ENCODE results near the gene CYP2W1. TPM values are rescaled to one million over a fixed set of nuclear protein-coding genes. Genes with fewer than 3 reads are reported as not detected.

Gene CYP2W1
- total RNA-seq, 1 experiment from 2014 or later: not detected

DNA sequence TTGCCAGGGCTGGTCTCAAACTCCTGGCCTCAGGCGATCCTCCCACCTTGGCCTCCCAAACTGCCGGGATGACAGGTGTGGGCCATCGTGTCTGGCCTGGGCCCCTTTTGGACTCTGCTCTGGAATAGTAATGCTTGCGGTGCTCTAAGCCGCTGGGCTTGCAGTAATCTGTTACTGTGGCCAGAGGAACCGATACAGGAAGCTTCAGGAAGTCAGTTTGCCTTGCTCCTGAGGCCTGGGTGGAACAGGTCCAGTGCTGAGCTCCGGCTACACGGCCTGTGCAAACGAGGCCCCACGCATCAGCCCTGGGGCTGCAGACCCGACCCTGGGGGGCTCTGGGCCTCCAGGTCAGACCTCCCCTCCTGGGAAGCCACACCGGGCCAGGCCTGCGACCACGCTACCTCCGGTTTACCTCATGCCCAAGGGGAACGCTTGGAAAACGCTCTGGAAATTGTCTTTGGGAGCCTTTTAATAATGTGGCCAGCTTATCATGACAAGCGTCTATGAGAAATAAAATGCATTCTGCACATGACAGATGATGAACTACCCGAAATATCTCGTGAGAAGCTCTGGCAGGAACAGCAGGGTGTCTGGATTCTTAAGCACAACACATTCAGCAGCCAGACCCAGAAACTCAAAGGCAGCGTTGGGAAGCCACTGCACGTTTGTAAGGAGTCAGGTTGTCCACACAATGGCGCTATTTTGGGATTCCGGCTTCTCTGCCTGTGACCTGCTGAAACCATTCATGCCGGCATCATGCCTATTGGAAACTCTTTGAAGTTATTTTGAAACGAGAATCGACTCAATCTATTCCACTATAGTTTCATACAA is 18.4 kb upstream of the CYP2W1 start:
- BruUV-seq (replicated peaks): no TSS peak
- H3K9ac ChIP-seq (ENCODE audit: low read length): no peak overlapping the region
- no peaks in the 10 kb centered on the region for H3K9me2 ChIP-seq (ENCODE audit: insufficient read depth)
- ChIA-PET CTCF (no interaction called here), POLR2A (no interaction called here), RAD21 (ENCODE audit: low non-redundant PET in 1 of 2, low total read pairs in 2 of 2, uncharacterized antibody in 2 of 2, unreplicated experiment in 2 of 2) (no interaction called here)
- H3K4me3 ChIP-seq (replicated peaks in 1 of 2; ENCODE audit: low read depth in 1 of 2, low read length in 2 of 2): no peak overlapping the region
- H3K27me3 ChIP-seq (ENCODE audit: insufficient read depth, low read length): no peaks in the 10 kb centered on the region
- H4K20me1 ChIP-seq (ENCODE audit: insufficient read depth): no peaks in the 10 kb centered on the region
- H2AFZ ChIP-seq (ENCODE audit: low read depth, low read length, poor library complexity, severe bottlenecking): no peak overlapping the region
- no peak for DNase-seq (ENCODE audit: low read depth, low spot score)
- H3K4me1 ChIP-seq (ENCODE audit: control insufficient read depth in 1 of 2, insufficient read depth in 2 of 2, low read length in 2 of 2): no peaks in the 10 kb centered on the region
- no peak overlapping the region for H3K27ac ChIP-seq (ENCODE audit: low read depth, low read length)
- H3K36me3 ChIP-seq (ENCODE audit: control insufficient read depth in 1 of 2, insufficient read depth in 2 of 2, low read length in 2 of 2): peaks cover 10 to 20% of the 10 kb centered on the region in 2 experiments; a peak in 3 of 4 replicates
- intact Hi-C loops (cut with micrococcal nuclease): no loop called here
- TF ChIP-seq YY1 (IDR thresholded peaks at IDR 0.05; ENCODE audit: extremely low read depth, insufficient replicate concordance, low read depth, low read length): no peak
- TF ChIP-seq ZFX (IDR thresholded peaks at IDR 0.05): no peak
- no peak for TF ChIP-seq SIN3A (IDR thresholded peaks at IDR 0.05; ENCODE audit: low read depth)
- TF ChIP-seq, protein P1, sequence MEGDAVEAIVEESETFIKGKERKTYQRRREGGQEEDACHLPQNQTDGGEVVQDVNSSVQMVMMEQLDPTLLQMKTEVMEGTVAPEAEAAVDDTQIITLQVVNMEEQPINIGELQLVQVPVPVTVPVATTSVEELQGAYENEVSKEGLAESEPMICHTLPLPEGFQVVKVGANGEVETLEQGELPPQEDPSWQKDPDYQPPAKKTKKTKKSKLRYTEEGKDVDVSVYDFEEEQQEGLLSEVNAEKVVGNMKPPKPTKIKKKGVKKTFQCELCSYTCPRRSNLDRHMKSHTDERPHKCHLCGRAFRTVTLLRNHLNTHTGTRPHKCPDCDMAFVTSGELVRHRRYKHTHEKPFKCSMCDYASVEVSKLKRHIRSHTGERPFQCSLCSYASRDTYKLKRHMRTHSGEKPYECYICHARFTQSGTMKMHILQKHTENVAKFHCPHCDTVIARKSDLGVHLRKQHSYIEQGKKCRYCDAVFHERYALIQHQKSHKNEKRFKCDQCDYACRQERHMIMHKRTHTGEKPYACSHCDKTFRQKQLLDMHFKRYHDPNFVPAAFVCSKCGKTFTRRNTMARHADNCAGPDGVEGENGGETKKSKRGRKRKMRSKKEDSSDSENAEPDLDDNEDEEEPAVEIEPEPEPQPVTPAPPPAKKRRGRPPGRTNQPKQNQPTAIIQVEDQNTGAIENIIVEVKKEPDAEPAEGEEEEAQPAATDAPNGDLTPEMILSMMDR (IDR thresholded peaks at IDR 0.05 in 2 of 3, conservative IDR thresholded peaks at IDR 0.05 in 1 of 3; ENCODE audit: borderline replicate concordance in 1 of 3, insufficient read depth in 1 of 3, low read depth in 2 of 3, low read length in 2 of 3): peak in 2 of 3 experiments; percentile 5 to 40; a peak in 3 of 6 replicates
- TF ChIP-seq EGR1 (IDR thresholded peaks at IDR 0.05; ENCODE audit: low read depth): no peak
- no peak for TF ChIP-seq RAD21 (IDR thresholded peaks at IDR 0.05; ENCODE audit: low read depth)
- TF ChIP-seq SRF (IDR thresholded peaks at IDR 0.05; ENCODE audit: low read depth): no peak
- H3K9me3 ChIP-seq (ENCODE audit: control insufficient read depth in 1 of 2, insufficient read depth in 1 of 2, low read depth in 1 of 2, low read length in 2 of 2): no peaks in the 10 kb centered on the region
- H3K4me2 ChIP-seq (ENCODE audit: low read length): no peak overlapping the region
- peaks cover 7% of the 10 kb centered on the region; the same call in 1 of the 2 replicates for H3K79me2 ChIP-seq (ENCODE audit: insufficient read depth, low read length)
- peak; percentile 46; the same call in 1 of the 2 replicates for ATAC-seq
